Limb (tissue), 2 donors: ENCODE data around the gene CDC42SE2.
"Not testable (repeated sequence)": the region's sequence is repeated elsewhere in the genome, so short reads cannot be mapped to it uniquely, and the experiment has no call there.

ENCODE experiments used
- DNase-seq, 2 donors: peaks; one replicate each; pipeline ENCODE4 v3.0.0-alpha.2; 2016; ENCODE audit errors: extremely low spot score in 2 of 2

Gene CDC42SE2

GRCh38 chr5:131250751-131251475 is 12.9 kb upstream of the CDC42SE2 start:
- no peak for DNase-seq

GRCh38 chr5:131252824-131253171 is 11.1 kb upstream of the CDC42SE2 start:
- DNase-seq, result no peak

- DNase-seq, result not testable (repeated sequence)
Measured at GRCh38 chr5:131254025-131254424, 9.8 kb upstream of the CDC42SE2 start.

GRCh38 chr5:131254741-131255140 is 9.1 kb upstream of the CDC42SE2 start:
- DNase-seq, result no peak

- no peak for DNase-seq
Measured at GRCh38 chr5:131256507-131256823, 7.4 kb upstream of the CDC42SE2 start.

GRCh38 chr5:131258733-131259132 is 5.1 kb upstream of the CDC42SE2 start:
- DNase-seq, result no peak

GRCh38 chr5:131259326-131259725 is 4.5 kb upstream of the CDC42SE2 start:
- DNase-seq, result no peak

- DNase-seq, result no peak
Measured at GRCh38 chr5:131260895-131261294, 3.0 kb upstream of the CDC42SE2 start.

GRCh38 chr5:131261483-131261882 is 2.4 kb upstream of the CDC42SE2 start:
- no peak for DNase-seq

GRCh38 chr5:131262953-131263541 is 806 bp upstream of the CDC42SE2 start:
- DNase-seq, result no peak

- peak in 1 of 2 donors; percentile 75 for DNase-seq
Measured at GRCh38 chr5:131264451-131265099, 722 bp downstream of the CDC42SE2 start.

GRCh38 chr5:131265311-131265803 is 1.5 kb downstream of the CDC42SE2 start:
- DNase-seq, result no peak

- no peak for DNase-seq
Measured at GRCh38 chr5:131266370-131267060, 2.7 kb downstream of the CDC42SE2 start.

- DNase-seq, result no peak
Measured at GRCh38 chr5:131268758-131269370, 5.0 kb downstream of the CDC42SE2 start.

- DNase-seq, result no peak
Measured at GRCh38 chr5:131270809-131271208, 7.0 kb downstream of the CDC42SE2 start.

GRCh38 chr5:131271888-131272287 is 8.0 kb downstream of the CDC42SE2 start:
- DNase-seq, result not testable (repeated sequence)

- no peak for DNase-seq
Measured at GRCh38 chr5:131272307-131272706, 8.5 kb downstream of the CDC42SE2 start.

GRCh38 chr5:131272724-131273123 is 8.9 kb downstream of the CDC42SE2 start:
- DNase-seq, result no peak

GRCh38 chr5:131274326-131275063 is 10.6 kb downstream of the CDC42SE2 start:
- no peak for DNase-seq

- no peak for DNase-seq
Measured at GRCh38 chr5:131276072-131276471, 12.2 kb downstream of the CDC42SE2 start.

GRCh38 chr5:131277447-131277846 is 13.6 kb downstream of the CDC42SE2 start:
- DNase-seq, result no peak
